Activated CD8-positive, alpha-beta memory T cell treated with anti-CD3 and anti-CD28 coated beads, Interleukin-2, amount 50 U/mL, for 4 hours (primary cell): Measurements from ENCODE around the gene DENND4B.

ENCODE experiments used
- DNase-seq: peaks from one replicate; pipeline ENCODE4 v3.0.0-alpha.2; 2020

The DENND4B gene

GRCh38 chr1:153968972-153969371, 22.5 kb upstream of the DENND4B start:
- no peak for DNase-seq

GRCh38 chr1:153968408-153968807, 21.9 kb upstream of the DENND4B start:
- DNase-seq: no peak

- no peak for DNase-seq
Observed at GRCh38 chr1:153968000-153968363, 21.5 kb upstream of the DENND4B start.

- DNase-seq: peak; percentile 81
Observed at GRCh38 chr1:153967107-153967999, 20.8 kb upstream of the DENND4B start, which contains the start of gene CREB3L4. Gene CREB3L4, plus strand, starts transcription at chr1:153967902. Its CDS starts 624 bp downstream, at chr1:153968526.

- DNase-seq: no peak
Observed at GRCh38 chr1:153963850-153964331, 17.4 kb upstream of the DENND4B start.

GRCh38 chr1:153963030-153963849, 16.7 kb upstream of the DENND4B start, which contains the start of gene SLC39A1:
Gene SLC39A1, minus strand, starts transcription at chr1:153963537. Its CDS starts 822 bp downstream, at chr1:153962715.
- DNase-seq: peak; percentile 94

- no peak for DNase-seq
Observed at GRCh38 chr1:153962088-153963029, 15.8 kb upstream of the DENND4B start.

GRCh38 chr1:153961421-153961820, 14.9 kb upstream of the DENND4B start:
- no peak for DNase-seq

GRCh38 chr1:153960206-153960605, 13.7 kb upstream of the DENND4B start:
- no peak for DNase-seq

- DNase-seq: no peak
Observed at GRCh38 chr1:153959454-153959853, 12.9 kb upstream of the DENND4B start.

GRCh38 chr1:153958961-153959260, 12.4 kb upstream of the DENND4B start:
- no peak for DNase-seq

GRCh38 chr1:153958111-153958960, 11.8 kb upstream of the DENND4B start, which contains the start of gene CRTC2:
Gene CRTC2, minus strand, starts transcription at chr1:153958612. Its CDS starts 115 bp downstream, at chr1:153958497.
- DNase-seq: peak; percentile 97

- DNase-seq: peak; percentile 34
Observed at GRCh38 chr1:153957744-153958110, 11.2 kb upstream of the DENND4B start.

GRCh38 chr1:153956997-153957715, 10.6 kb upstream of the DENND4B start:
- no peak for DNase-seq

GRCh38 chr1:153954826-153955225, 8.3 kb upstream of the DENND4B start:
- DNase-seq: no peak

- DNase-seq: no peak
Observed at GRCh38 chr1:153953859-153954365, 7.4 kb upstream of the DENND4B start.

- no peak for DNase-seq
Observed at GRCh38 chr1:153951801-153952200, 5.3 kb upstream of the DENND4B start.

- no peak for DNase-seq
Observed at GRCh38 chr1:153951183-153951582, 4.7 kb upstream of the DENND4B start.

- peak; percentile 66 for DNase-seq
Observed at GRCh38 chr1:153945795-153946621, 510 bp downstream of the DENND4B start.
